GM12873 (cell line): ENCODE measurements around the gene MBD1.

Source experiments
- CTCF ChIP-seq: IDR thresholded peaks from 2 replicates; pipeline ENCODE4 v1.5.1; 2012; ENCODE audit warnings: low read depth, mild to moderate bottlenecking, moderate library complexity, low read length, control low read depth; ENCODE audit not compliant: insufficient read depth; ENCODE audit errors: missing control alignments

The MBD1 gene

DNA sequence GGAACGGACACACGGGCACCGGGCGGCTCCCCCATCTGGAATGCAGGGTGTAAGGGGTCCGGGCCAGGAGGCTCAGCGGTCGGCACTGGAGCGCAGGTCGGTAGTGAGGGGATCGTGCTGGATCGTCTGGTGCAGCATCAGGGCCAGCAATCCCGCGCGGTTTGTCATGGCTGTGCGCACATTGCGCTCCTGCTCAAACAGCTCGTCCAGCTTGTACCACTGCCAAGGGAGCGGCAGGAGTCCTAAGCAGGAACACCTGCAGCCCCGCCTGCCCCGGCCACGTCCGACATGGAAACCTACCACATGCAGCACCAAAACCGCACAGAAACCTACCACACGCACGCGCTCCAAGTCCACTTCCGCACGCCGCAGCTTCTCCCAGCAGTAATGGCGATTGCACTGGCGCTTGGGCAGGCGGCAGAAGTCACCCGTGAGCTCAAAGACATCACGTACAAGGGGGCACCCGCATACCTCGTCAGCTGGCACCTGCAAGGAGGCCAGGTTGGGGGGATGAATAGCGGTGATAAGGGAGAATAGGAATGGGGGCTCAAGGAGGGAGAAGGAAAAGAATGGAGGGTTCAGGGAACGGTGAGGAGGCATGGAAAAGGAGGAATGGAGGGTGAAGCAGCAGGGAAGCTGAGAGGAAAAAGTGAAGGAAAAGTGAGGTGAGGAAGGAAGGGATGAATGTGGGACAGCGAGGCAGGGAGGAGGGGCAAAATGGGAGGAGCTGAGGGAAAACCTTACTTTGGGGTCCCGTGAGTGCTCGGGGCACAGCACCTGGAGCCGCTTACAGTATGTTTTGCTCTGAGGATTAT lies 1.4 kb upstream of the MBD1 start:
- TF ChIP-seq CTCF = no peak

DNA sequence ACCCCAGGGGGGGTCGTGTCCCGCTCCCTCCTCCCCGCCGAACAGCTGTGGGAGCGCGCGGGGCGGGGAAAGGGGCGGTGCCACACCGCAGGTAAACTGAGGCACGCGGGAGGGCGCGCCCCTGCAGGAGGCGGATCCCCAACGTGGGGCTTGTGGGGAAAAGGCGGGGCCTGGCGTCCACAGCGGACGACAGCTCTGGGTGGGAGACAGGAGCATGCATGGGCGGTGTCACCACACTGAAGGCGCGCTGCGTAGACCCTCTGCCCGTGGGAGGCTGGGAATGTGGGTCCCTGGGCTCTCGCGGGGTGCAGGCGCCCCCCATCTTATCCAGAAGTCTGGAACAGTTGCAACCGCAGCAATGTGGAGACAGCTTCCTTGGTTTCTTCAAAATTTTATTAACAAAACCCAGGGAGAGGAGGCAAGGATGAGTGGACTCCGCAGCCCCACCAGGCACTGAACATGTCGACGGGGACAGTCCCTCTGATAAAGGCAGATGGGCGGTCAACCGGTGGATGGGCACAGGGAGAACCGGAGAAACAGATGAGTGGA lies 723 bp upstream of the MBD1 start:
- TF ChIP-seq CTCF = no peak

- no peak for TF ChIP-seq CTCF
Observed at GRCh38 chr18:50280707-50281294, 522 bp downstream of the MBD1 start.

- no peak for TF ChIP-seq CTCF
Observed at GRCh38 chr18:50279752-50280151, 1.6 kb downstream of the MBD1 start.

DNA sequence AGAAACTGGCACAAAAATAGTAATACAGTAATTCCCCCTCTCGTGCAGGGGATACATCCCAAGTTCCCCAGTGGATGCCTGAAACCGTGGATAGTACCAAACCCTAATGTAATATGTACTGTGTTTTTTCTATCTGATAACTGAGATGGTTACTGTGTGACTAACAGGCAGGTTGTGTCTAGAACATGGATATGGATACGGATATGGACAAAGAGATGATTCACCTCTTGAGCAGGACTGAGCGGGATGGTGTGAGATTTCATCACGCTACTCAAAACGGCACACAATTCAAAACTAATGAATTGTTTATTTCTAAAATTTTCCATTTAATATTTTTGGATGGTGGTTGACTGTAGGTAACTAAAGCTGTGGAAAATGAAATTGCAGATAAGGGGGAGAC lies 3.4 kb downstream of the MBD1 start:
- no peak for TF ChIP-seq CTCF

DNA sequence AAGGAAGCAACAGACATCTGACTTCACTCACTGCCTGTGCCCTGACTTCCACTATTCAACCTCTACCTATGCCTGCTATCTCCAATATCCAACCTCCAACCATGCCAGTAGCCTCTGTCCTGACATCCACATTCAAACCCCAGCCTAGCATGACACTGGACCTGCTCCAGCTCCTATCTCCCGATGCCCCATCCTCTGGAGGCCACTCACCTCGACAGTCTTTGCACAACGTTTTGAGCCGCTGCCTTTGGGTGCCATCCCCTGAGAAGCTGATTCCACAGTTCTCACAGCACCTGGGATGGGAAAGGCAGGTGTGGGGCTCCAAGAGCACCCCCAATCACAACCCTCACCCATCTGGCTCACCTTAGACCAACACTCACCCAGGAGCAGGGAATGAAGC lies 4.9 kb downstream of the MBD1 start:
- TF ChIP-seq CTCF = no peak

DNA sequence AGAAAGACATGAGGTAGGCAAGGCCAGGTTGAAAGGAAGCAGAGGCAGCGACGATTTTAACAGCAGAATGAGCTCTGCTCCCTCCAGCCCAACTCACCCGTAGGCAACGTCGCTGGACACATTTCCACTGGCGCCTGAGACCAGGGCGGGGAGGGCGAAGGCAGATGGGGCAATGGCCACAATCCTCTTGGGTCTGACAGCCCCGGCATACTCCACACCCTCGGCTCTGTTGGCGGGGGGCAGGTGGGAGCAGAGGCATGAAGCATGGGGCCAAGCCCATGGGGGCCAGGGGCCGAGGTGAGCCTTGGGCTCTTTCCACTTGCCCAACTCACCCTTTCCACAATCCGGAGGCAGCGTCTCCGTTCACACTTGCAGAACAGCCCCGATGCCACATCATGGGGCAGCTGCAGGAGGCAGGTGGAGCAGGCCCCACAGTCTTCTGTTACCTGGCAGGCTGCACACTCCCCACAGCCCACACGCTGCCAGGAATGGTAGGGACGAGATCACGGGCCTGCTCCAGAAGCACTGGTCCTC lies 5.8 kb downstream of the MBD1 start:
- no peak for TF ChIP-seq CTCF
